HG02943 (cell line): Measurements from ENCODE around the gene KRT15.

Experiments
- ATAC-seq: cut with Tn5 transposase; IDR thresholded peaks from one replicate; pipeline ENCODE4 v1.9.1; 2021; ENCODE audit warnings: mild to moderate bottlenecking, low read depth, moderate library complexity; ENCODE audit not compliant: unreplicated experiment

Gene KRT15

GRCh38 chr17:41484920-41485904 lies 33.5 kb downstream of the KRT15 start:
- no peak for ATAC-seq

- ATAC-seq: no peak
Observed at GRCh38 chr17:41483991-41484826, 34.5 kb downstream of the KRT15 start.

- ATAC-seq: no peak
Observed at GRCh38 chr17:41483531-41483930, 35.2 kb downstream of the KRT15 start.

- no peak for ATAC-seq
Observed at GRCh38 chr17:41481036-41481435, 37.7 kb downstream of the KRT15 start, which contains the start of gene KRT35. KRT35 (minus strand) TSS chr17:41481151; CDS start chr17:41481097, 54 bp downstream.

GRCh38 chr17:41480581-41480980 lies 38.1 kb downstream of the KRT15 start:
- ATAC-seq: no peak

DNA sequence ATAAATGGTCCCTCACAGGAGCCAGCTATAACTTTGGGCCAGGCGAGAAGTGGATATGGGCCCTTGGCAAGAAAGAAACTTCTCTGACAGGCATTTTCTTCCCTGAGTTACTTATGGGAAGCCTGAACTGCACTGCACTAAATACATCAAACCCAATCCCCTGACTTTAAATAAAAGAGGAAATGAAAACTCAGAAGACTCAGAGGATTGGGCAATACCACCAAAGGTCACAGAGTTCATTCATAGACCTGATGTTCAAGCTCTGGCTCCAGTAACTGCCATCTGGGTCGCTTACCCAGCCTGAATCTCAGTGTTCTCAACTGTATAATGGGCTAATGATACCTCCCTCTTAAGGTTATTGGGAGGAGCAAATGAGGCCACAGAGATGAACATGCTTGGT lies 38.6 kb downstream of the KRT15 start:
- no peak for ATAC-seq

- ATAC-seq: no peak
Observed at GRCh38 chr17:41478237-41478636, 40.5 kb downstream of the KRT15 start.

- ATAC-seq: no peak
Observed at GRCh38 chr17:41476866-41477815, 41.5 kb downstream of the KRT15 start.

GRCh38 chr17:41475421-41475820 lies 43.3 kb downstream of the KRT15 start:
- ATAC-seq: no peak

- ATAC-seq: no peak
Observed at GRCh38 chr17:41474863-41475262, 43.8 kb downstream of the KRT15 start.

GRCh38 chr17:41468346-41468745 lies 50.3 kb downstream of the KRT15 start:
- no peak for ATAC-seq

DNA sequence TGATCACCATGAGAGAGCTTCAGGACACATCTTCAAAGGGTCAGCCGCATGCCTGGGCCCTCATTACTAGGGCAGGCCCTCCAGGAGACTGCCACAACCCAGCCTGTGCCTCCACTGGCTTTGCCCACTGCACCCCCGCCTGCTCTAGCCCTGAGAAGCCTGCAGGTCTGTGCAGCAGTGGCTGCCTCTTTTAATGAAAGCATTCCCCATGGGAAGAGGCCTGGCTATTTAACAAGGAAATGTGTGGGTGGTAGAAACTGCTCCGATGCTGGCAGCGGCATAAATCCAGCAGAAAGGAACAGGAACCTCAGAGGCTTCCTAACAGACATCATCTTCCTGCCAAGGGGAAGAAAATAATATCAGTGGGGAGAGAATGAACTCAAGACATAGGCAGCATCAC lies 51.1 kb downstream of the KRT15 start:
- ATAC-seq: no peak

DNA sequence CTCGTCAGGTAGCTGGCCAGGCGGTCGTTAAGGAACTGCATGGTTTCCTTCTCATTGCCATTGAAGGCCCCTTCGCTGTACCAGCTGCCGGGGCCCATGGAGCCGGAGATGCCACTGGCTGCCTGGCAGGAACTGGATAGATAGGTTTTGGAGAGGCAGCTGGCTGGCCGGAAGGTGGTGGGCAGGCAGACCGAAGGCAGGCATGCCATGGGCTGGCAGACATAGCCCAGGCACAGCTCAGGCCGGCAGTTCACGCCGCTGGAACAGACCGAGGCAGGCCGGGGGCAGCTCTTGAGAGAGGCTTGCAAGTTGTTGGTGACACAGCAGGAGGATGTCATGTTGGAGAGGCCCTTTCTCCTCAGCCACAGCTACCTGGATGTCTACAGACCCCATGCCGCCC lies 51.7 kb downstream of the KRT15 start, which contains the start of gene KRT32:
TSS of gene KRT32 (minus strand) at position 399 of the 400 bp plus-strand sequence. CDS start at position 338, 61 bp downstream.
- no peak for ATAC-seq

GRCh38 chr17:41464682-41465081 lies 54.0 kb downstream of the KRT15 start:
- ATAC-seq: no peak

DNA sequence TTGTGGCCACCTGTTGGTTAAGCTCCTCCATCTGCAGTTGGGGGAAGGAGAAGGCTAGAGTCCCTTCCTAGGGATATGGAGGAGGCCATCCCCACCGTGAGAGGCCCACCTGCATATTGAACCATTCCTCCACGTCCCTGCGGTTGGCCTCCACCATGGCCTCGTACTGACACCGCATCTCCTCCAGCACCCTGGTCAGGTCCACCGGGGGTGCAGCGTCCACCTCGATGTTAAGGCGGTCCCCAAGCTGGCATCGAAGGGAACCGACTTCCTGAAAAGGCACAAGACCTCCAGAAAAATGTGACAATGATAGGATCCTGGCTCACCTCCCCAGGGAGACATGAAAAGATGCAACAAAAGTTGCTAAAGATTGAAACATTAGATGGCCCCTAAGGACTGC lies 54.5 kb downstream of the KRT15 start:
- ATAC-seq: no peak

DNA sequence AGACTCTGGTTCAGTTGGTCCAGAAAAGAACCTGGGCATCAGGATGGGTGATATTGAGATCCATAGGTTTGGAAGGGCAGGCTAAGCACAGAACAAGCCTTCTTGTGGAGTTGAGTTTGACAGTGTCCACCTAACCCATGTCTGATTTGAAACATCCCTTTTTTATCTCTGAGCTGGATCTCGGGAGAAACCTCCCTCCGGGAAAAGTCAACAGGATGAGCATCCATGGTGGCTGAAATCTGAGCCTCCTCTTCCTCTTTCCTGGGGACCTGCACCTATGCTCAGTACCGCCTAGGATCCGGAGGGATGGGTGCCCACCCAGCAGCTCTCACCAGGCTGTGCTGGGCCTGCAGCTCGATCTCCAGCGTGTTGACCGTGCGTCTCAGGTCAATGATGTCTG lies 54.9 kb downstream of the KRT15 start:
- no peak for ATAC-seq
